HepG2 (cell line): ENCODE results near the gene POLR3E. TPM values are rescaled to one million over a fixed set of nuclear protein-coding genes. Genes with fewer than 3 reads are reported as not detected.

Source experiments
- CAMTA2 ChIP-seq: sonication (generic); formaldehyde crosslinking; IDR thresholded peaks from 2 replicates; pipeline ENCODE4 v1.4.0; 2020; ENCODE audit warnings: mild to moderate bottlenecking, missing genetic modification reagents, borderline replicate concordance
- HOXA5 ChIP-seq: sonication (generic); formaldehyde crosslinking; IDR thresholded peaks from 2 replicates; pipeline ENCODE4 v1.4.0; 2020; ENCODE audit warnings: missing genetic modification reagents
- KDM5B ChIP-seq: sonication (generic); formaldehyde crosslinking; IDR thresholded peaks from 2 replicates; pipeline ENCODE4 v1.4.0; 2020; ENCODE audit warnings: missing genetic modification reagents, mild to moderate bottlenecking, borderline replicate concordance
- MAZ ChIP-seq, 2 experiments: sonication (generic) in 1 of 2; formaldehyde crosslinking in 1 of 2; IDR thresholded peaks; 2 replicates each; pipeline versions ENCODE4 v1.5.0 to v1.6.1; 2012 to 2020; ENCODE audit warnings: low read depth in 2 of 2, mild to moderate bottlenecking in 2 of 2, borderline replicate concordance in 1 of 2, improper control_type of control experiment in 1 of 2, low read length in 1 of 2, missing genetic modification reagents in 1 of 2, moderate library complexity in 1 of 2
- MNT ChIP-seq: fragments of 450-650 bp; IDR thresholded peaks from 2 replicates; pipeline ENCODE4 v1.6.1; 2016
- NFYB ChIP-seq: sonication (generic); formaldehyde crosslinking; IDR thresholded peaks from 2 replicates; pipeline ENCODE4 v1.4.0; 2020; ENCODE audit warnings: missing genetic modification reagents
- NPAS2 ChIP-seq: sonication (generic); formaldehyde crosslinking; IDR thresholded peaks from 2 replicates; pipeline ENCODE4 v1.8.0; 2022; ENCODE audit warnings: mild to moderate bottlenecking, missing genetic modification reagents, borderline replicate concordance
- PAX8 ChIP-seq: sonication (generic); formaldehyde crosslinking; IDR thresholded peaks from 2 replicates; pipeline ENCODE4 v1.8.0; 2022; ENCODE audit warnings: mild to moderate bottlenecking, missing genetic modification reagents, borderline replicate concordance
- PITX1 ChIP-seq: sonication (generic); formaldehyde crosslinking; IDR thresholded peaks from 2 replicates; pipeline ENCODE4 v1.5.1; 2020; ENCODE audit warnings: mild to moderate bottlenecking, missing genetic modification reagents
- POLR2G ChIP-seq: fragments of 200-400 bp; formaldehyde crosslinking; IDR thresholded peaks from 2 replicates; pipeline ENCODE4 v1.6.1; 2018; ENCODE audit warnings: mild to moderate bottlenecking, low read depth, low read length, moderate library complexity
- RCOR2 ChIP-seq: IDR thresholded peaks from 2 replicates; pipeline ENCODE4 v1.6.1; 2016; ENCODE audit warnings: missing biosample characterization, missing genetic modification reagents
- RFX1 ChIP-seq: fragments of 450-650 bp; IDR thresholded peaks from 2 replicates; pipeline ENCODE4 v1.6.1; 2017
- RXRA ChIP-seq: sonication (generic); formaldehyde crosslinking; IDR thresholded peaks from 2 replicates; pipeline ENCODE4 v1.5.1; 2020; ENCODE audit warnings: missing genetic modification reagents
- SOX5 ChIP-seq: IDR thresholded peaks from 2 replicates; pipeline ENCODE4 v1.6.1; 2016; ENCODE audit warnings: borderline replicate concordance
- ZFP36 ChIP-seq: fragments of 150-350 bp; IDR thresholded peaks from 2 replicates; pipeline ENCODE4 v1.6.1; 2018; ENCODE audit warnings: borderline replicate concordance, low read length, low read depth; ENCODE audit not compliant: partially characterized antibody
- ZFP62 ChIP-seq: sonication (generic); formaldehyde crosslinking; IDR thresholded peaks from 2 replicates; pipeline ENCODE4 v1.4.0; 2020; ENCODE audit warnings: missing genetic modification reagents
- ZNF333 ChIP-seq: sonication (generic); formaldehyde crosslinking; IDR thresholded peaks from 2 replicates; pipeline ENCODE4 v1.4.0; 2020; ENCODE audit warnings: mild to moderate bottlenecking, missing genetic modification reagents, borderline replicate concordance
- ZNF350 ChIP-seq: sonication (generic); formaldehyde crosslinking; IDR thresholded peaks from 2 replicates; pipeline ENCODE4 v1.4.0; 2020; ENCODE audit warnings: mild to moderate bottlenecking, low read depth, missing genetic modification reagents, borderline replicate concordance
- ZNF547 ChIP-seq: sonication (generic); formaldehyde crosslinking; IDR thresholded peaks from 2 replicates; pipeline ENCODE4 v1.5.1; 2020; ENCODE audit warnings: mild to moderate bottlenecking, missing genetic modification reagents
- ZNF615 ChIP-seq: sonication (generic); formaldehyde crosslinking; IDR thresholded peaks from 2 replicates; pipeline ENCODE4 v1.5.0; 2020; ENCODE audit warnings: mild to moderate bottlenecking, missing genetic modification reagents, borderline replicate concordance
- ZNF652 ChIP-seq: IDR thresholded peaks from 2 replicates; pipeline ENCODE4 v1.6.1; 2016; ENCODE audit warnings: low read depth, borderline replicate concordance
- ZNF775 ChIP-seq: sonication (generic); formaldehyde crosslinking; IDR thresholded peaks from 2 replicates; pipeline ENCODE4 v1.4.0; 2020; ENCODE audit warnings: missing genetic modification reagents, mild to moderate bottlenecking, moderate library complexity, borderline replicate concordance
- polyA plus RNA-seq, 8 experiments: library from polyadenylated mRNA; depleted of rRNA in 3 of 8; stranded (reverse) in 7 of 8; unstranded in 1 of 8; fragments of >200 nt; fragmentation: Illumina TruSeq in 4 of 8; extraction: Trizol in 4 of 8; gene quantifications; 2 replicates each; pipeline versions ENCODE4 v1.2.1 to v1.2.3, GENCODE V29; 2011 to 2016; ENCODE audit warnings: low read depth in 4 of 8, missing spikeins in 1 of 8, mixed read lengths in 1 of 8; ENCODE audit not compliant: insufficient read depth in 1 of 8
- total RNA-seq, 5 experiments: library from RNA; depleted of rRNA; stranded (reverse); fragments of >200 nt; fragmentation: Illumina TruSeq; extraction: Trizol; gene quantifications; 2 replicates each; pipeline ENCODE4 v1.2.3, GENCODE V29; 2016; ENCODE audit warnings: low read depth in 1 of 5
- TF ChIP-seq, protein P1 (sequence below): IDR thresholded peaks from 2 replicates; pipeline ENCODE4 v1.6.1; 2018; ENCODE audit warnings: missing genetic modification reagents
- TF ChIP-seq, protein P2 (sequence below): IDR thresholded peaks from 2 replicates; pipeline ENCODE4 v1.6.1; 2012; ENCODE audit warnings: inconsistent platforms
- TF ChIP-seq, protein P3 (sequence below): sonication (generic); formaldehyde crosslinking; IDR thresholded peaks from 2 replicates; pipeline ENCODE4 v1.4.0; 2020; ENCODE audit warnings: missing genetic modification reagents

Gene POLR3E
- total and polyA plus RNA-seq, 2 of the 13 experiments (the other 11 are each of a cell fraction or from before 2014, with no cell fraction given): 135 to 262 TPM

- TF ChIP-seq PITX1 (CRISPR knock-in tag): peak; percentile 61; the same call in 1 of the 2 replicates
- peak; percentile 67; the same call in 1 of the 2 replicates for TF ChIP-seq RCOR2 (CRISPR knock-in tag)
- TF ChIP-seq ZNF350 (CRISPR knock-in tag): 0 out of 2 replicates have a peak, but pooled peaks have one; percentile 3
- 0 out of 2 replicates have a peak, but pooled peaks have one; percentile 58 for TF ChIP-seq ZFP62 (CRISPR knock-in tag)
- no peak; the same call in 1 of the 2 replicates for TF ChIP-seq ZNF652 (CRISPR knock-in tag)
- TF ChIP-seq SOX5 (CRISPR knock-in tag): 0 out of 2 replicates have a peak, but pooled peaks have one; percentile 6
- TF ChIP-seq NPAS2: no peak
- no peak for TF ChIP-seq MNT
- TF ChIP-seq HOXA5 (CRISPR knock-in tag): no peak
- TF ChIP-seq, protein P1, sequence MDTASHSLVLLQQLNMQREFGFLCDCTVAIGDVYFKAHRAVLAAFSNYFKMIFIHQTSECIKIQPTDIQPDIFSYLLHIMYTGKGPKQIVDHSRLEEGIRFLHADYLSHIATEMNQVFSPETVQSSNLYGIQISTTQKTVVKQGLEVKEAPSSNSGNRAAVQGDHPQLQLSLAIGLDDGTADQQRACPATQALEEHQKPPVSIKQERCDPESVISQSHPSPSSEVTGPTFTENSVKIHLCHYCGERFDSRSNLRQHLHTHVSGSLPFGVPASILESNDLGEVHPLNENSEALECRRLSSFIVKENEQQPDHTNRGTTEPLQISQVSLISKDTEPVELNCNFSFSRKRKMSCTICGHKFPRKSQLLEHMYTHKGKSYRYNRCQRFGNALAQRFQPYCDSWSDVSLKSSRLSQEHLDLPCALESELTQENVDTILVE (CRISPR knock-in tag): peak; percentile 23; the same call in 1 of the 2 replicates
- TF ChIP-seq RXRA (CRISPR knock-in tag): no peak; the same call in 1 of the 2 replicates
- no peak for TF ChIP-seq RFX1
- TF ChIP-seq ZFP36: no peak
- TF ChIP-seq ZNF333 (CRISPR knock-in tag): no peak
- TF ChIP-seq, protein P2, sequence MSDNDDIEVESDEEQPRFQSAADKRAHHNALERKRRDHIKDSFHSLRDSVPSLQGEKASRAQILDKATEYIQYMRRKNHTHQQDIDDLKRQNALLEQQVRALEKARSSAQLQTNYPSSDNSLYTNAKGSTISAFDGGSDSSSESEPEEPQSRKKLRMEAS: no peak
- peak; percentile 50; the same call in 1 of the 2 replicates for TF ChIP-seq NFYB (CRISPR knock-in tag)
- no peak for TF ChIP-seq ZNF775 (CRISPR knock-in tag)
- TF ChIP-seq ZNF547: no peak
- TF ChIP-seq KDM5B: no peak
- peak; percentile 96 for TF ChIP-seq ZNF615 (CRISPR knock-in tag)
- TF ChIP-seq MAZ (IDR thresholded peaks at IDR 0.05; ENCODE audit: borderline replicate concordance, low read depth, low read length): no peak
- TF ChIP-seq MAZ (CRISPR knock-in tag; IDR thresholded peaks at IDR 0.05; ENCODE audit: low read depth): no peak
- 0 out of 2 replicates have a peak, but pooled peaks have one; percentile 4 for TF ChIP-seq PAX8 (CRISPR knock-in tag)
- TF ChIP-seq, protein P3, sequence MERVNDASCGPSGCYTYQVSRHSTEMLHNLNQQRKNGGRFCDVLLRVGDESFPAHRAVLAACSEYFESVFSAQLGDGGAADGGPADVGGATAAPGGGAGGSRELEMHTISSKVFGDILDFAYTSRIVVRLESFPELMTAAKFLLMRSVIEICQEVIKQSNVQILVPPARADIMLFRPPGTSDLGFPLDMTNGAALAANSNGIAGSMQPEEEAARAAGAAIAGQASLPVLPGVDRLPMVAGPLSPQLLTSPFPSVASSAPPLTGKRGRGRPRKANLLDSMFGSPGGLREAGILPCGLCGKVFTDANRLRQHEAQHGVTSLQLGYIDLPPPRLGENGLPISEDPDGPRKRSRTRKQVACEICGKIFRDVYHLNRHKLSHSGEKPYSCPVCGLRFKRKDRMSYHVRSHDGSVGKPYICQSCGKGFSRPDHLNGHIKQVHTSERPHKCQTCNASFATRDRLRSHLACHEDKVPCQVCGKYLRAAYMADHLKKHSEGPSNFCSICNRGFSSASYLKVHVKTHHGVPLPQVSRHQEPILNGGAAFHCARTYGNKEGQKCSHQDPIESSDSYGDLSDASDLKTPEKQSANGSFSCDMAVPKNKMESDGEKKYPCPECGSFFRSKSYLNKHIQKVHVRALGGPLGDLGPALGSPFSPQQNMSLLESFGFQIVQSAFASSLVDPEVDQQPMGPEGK (CRISPR knock-in tag): peak; percentile 92
- TF ChIP-seq POLR2G: peak; percentile 91; the same call in 1 of the 2 replicates
- no peak; the same call in 1 of the 2 replicates for TF ChIP-seq CAMTA2 (CRISPR knock-in tag)
These were observed 893 bp downstream of the POLR3E start (continued) for GRCh38 chr16:22297871-22298733.
